ENCODE data around the gene RPL10L. TPM values are rescaled to one million over a fixed set of nuclear protein-coding genes. Genes with fewer than 3 reads are reported as not detected.

Gene RPL10L
- total RNA-seq (2022) = not detected in 2 replicates
- Bru-seq, nascent RNA = not detected
- BruChase-seq, experiment 1, labeled RNA remaining after a 2-hour chase = percentile 35 among the genes with signal in this experiment
- BruChase-seq, experiment 2, labeled RNA remaining after a 6-hour chase = not detected
- long read RNA-seq = 0 reads

DNA sequence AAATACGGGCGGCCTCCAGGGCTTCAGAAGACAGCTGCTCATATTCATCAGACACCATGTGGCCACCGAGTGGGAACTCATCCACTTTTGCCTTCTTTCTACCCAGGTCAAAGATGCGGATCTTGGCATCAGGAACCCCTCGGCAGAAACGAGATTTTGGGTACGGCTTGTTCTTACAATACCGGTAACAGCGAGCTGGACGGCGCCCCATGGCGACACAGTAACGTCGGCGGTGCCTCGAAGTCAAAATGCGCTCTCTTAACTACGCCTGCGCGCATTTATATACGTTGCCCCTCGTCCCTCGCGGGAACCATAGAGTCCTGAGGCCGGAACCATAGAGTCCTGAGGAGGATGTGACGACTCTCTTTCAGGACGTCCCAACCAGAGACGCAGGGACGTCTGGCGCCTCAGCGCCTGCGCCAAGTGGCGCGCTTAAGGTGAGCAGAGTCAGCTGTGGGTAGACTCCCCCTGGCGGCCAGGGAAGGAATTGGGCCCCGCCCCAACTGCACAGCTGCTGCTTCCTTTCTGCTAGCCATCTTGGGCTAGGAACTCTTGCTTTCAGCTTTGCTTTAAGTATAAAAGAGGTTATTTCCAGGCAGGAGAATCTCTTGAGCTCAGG, at the start of gene RPL10L:
RPL10L (minus strand) TSS at position 256 of the 619 bp plus-strand sequence; CDS start at position 211, 45 bp downstream.
- peak in 1 of 2 experiments; percentile 42 for DNase-seq
- Mint-ChIP-seq H3K4me3 (ENCODE audit: unreplicated experiment) (no peak within 1 kb of the TSS), H3K4me1 (ENCODE audit: low read depth, unreplicated experiment) (no peaks in the 10 kb centered on the region), H3K9me3 (ENCODE audit: unreplicated experiment) (no peaks in the 10 kb centered on the region), H3K36me3 (ENCODE audit: insufficient read depth, unreplicated experiment) (no peaks in the 10 kb centered on the region), H3K27ac (ENCODE audit: unreplicated experiment) (no peak within 1 kb of the TSS), H3K27me3 (ENCODE audit: insufficient read depth, unreplicated experiment) (no peaks in the 10 kb centered on the region)
- TF ChIP-seq, protein P1, sequence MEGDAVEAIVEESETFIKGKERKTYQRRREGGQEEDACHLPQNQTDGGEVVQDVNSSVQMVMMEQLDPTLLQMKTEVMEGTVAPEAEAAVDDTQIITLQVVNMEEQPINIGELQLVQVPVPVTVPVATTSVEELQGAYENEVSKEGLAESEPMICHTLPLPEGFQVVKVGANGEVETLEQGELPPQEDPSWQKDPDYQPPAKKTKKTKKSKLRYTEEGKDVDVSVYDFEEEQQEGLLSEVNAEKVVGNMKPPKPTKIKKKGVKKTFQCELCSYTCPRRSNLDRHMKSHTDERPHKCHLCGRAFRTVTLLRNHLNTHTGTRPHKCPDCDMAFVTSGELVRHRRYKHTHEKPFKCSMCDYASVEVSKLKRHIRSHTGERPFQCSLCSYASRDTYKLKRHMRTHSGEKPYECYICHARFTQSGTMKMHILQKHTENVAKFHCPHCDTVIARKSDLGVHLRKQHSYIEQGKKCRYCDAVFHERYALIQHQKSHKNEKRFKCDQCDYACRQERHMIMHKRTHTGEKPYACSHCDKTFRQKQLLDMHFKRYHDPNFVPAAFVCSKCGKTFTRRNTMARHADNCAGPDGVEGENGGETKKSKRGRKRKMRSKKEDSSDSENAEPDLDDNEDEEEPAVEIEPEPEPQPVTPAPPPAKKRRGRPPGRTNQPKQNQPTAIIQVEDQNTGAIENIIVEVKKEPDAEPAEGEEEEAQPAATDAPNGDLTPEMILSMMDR (IDR thresholded peaks at IDR 0.05; ENCODE audit: insufficient read depth in 1 of 2, low read depth in 1 of 2, low read length in 1 of 2, severe bottlenecking in 1 of 2, unreplicated experiment in 1 of 2) = peak; percentile 12 to 37
- ChIA-PET POLR2A (no interaction called here), CTCF (no interaction called here)
- Histone ChIP-seq H3K4me3 (ENCODE audit: low read depth, low read length) (no peak within 1 kb of the TSS), H3K36me3 (ENCODE audit: control insufficient read depth, insufficient read depth, low read length) (no peaks in the 10 kb centered on the region), H3K9me3 (no peaks in the 10 kb centered on the region), H3K27me3 (replicated peaks; ENCODE audit: control insufficient read depth, insufficient read depth, low read length) (no peaks in the 10 kb centered on the region), H3K4me1 (no peaks in the 10 kb centered on the region)
- no TSS peak for BruUV-seq (replicated peaks)
- intact Hi-C loops (cut with micrococcal nuclease; ENCODE audit: unreplicated experiment) = no loop called here

DNA sequence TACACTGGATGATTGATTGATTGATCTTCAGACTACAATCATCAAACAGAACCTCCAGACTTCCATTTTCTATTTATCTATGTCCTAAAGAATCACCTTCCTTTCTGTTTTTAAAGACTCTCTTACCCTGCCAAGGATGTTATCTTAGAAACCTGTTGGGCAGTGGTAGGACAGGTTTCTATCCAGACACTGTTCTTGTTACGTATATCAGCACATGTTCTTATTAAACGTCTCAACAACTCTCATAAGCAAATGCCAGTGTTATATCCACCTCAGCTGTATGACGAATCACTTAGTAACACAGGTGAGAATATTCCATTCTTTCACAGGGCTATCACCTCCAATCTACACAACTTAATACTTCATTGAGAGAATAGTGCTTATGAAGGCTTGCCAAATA, 40.2 kb upstream of the RPL10L start:
- Mint-ChIP-seq H3K27ac (ENCODE audit: unreplicated experiment) (no peak overlapping the region), H3K4me1 (ENCODE audit: low read depth, unreplicated experiment) (no peaks in the 10 kb centered on the region), H3K4me3 (ENCODE audit: unreplicated experiment) (no peak overlapping the region), H3K27me3 (ENCODE audit: insufficient read depth, unreplicated experiment) (no peaks in the 10 kb centered on the region), H3K9me3 (ENCODE audit: unreplicated experiment) (no peaks in the 10 kb centered on the region), H3K36me3 (ENCODE audit: insufficient read depth, unreplicated experiment) (no peaks in the 10 kb centered on the region)
- no TSS peak for BruUV-seq (replicated peaks)
- Histone ChIP-seq H3K4me1 (no peaks in the 10 kb centered on the region), H3K9me3 (no peaks in the 10 kb centered on the region), H3K4me3 (ENCODE audit: low read depth, low read length) (no peak overlapping the region), H3K27me3 (replicated peaks; ENCODE audit: control insufficient read depth, insufficient read depth, low read length) (no peaks in the 10 kb centered on the region), H3K36me3 (ENCODE audit: control insufficient read depth, insufficient read depth, low read length) (no peaks in the 10 kb centered on the region)
- CTCF ChIA-PET = no interaction called here
- no peak for DNase-seq
- intact Hi-C loops (cut with micrococcal nuclease; ENCODE audit: unreplicated experiment) = no loop called here
- POLR2A ChIA-PET = no interaction called here
- TF ChIP-seq, protein P1 (IDR thresholded peaks at IDR 0.05; ENCODE audit: insufficient read depth in 1 of 2, low read depth in 1 of 2, low read length in 1 of 2, severe bottlenecking in 1 of 2, unreplicated experiment in 1 of 2) = no peak

DNA sequence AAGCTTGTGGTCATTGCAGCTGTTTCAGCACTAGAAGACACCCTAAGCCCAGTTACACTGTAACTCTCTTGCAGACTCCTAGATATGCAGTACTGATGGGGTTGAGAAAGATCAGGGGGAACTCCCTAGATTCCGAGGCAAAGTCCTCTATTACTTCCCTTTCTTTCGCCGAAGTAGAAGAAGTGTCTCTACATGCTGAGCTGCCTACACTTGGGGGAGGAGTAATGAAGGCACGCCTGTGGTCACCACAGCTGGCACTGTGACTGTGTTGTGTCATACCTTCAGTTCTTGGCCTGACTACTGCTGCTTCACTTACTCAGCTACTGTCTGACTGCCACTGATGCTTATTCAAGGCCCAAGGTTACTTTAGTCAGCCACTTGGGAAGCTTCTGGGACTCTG, 35.1 kb upstream of the RPL10L start:
- ChIA-PET CTCF (no interaction called here), POLR2A (no interaction called here)
- Mint-ChIP-seq H3K27me3 (ENCODE audit: insufficient read depth, unreplicated experiment) (no peaks in the 10 kb centered on the region), H3K36me3 (ENCODE audit: insufficient read depth, unreplicated experiment) (no peaks in the 10 kb centered on the region), H3K9me3 (ENCODE audit: unreplicated experiment) (peaks cover 29% of the 10 kb centered on the region), H3K4me1 (ENCODE audit: low read depth, unreplicated experiment) (no peaks in the 10 kb centered on the region), H3K27ac (ENCODE audit: unreplicated experiment) (no peak overlapping the region), H3K4me3 (ENCODE audit: unreplicated experiment) (no peak overlapping the region)
- H3K4me3 ChIP-seq (ENCODE audit: low read depth, low read length) = no peak overlapping the region
- intact Hi-C loops (cut with micrococcal nuclease; ENCODE audit: unreplicated experiment) = no loop called here
- H3K9me3 ChIP-seq = 0 out of 2 replicates have a peak, but pooled peaks cover 5% of the 10 kb centered on the region
- no peaks in the 10 kb centered on the region for H3K4me1 ChIP-seq
- H3K27me3 ChIP-seq (replicated peaks; ENCODE audit: control insufficient read depth, insufficient read depth, low read length) = no peaks in the 10 kb centered on the region
- H3K36me3 ChIP-seq (ENCODE audit: control insufficient read depth, insufficient read depth, low read length) = no peaks in the 10 kb centered on the region
- no TSS peak for BruUV-seq (replicated peaks)
- TF ChIP-seq, protein P1 (IDR thresholded peaks at IDR 0.05; ENCODE audit: insufficient read depth in 1 of 2, low read depth in 1 of 2, low read length in 1 of 2, severe bottlenecking in 1 of 2, unreplicated experiment in 1 of 2) = no peak
- no peak for DNase-seq

All from Caco-2 (cell line).